ENCODE measurements around the gene MED13L.
"Not testable (repeated sequence)": the region's sequence is repeated elsewhere in the genome, so short reads cannot be mapped to it uniquely, and the experiment has no call there.

Gene MED13L

DNA sequence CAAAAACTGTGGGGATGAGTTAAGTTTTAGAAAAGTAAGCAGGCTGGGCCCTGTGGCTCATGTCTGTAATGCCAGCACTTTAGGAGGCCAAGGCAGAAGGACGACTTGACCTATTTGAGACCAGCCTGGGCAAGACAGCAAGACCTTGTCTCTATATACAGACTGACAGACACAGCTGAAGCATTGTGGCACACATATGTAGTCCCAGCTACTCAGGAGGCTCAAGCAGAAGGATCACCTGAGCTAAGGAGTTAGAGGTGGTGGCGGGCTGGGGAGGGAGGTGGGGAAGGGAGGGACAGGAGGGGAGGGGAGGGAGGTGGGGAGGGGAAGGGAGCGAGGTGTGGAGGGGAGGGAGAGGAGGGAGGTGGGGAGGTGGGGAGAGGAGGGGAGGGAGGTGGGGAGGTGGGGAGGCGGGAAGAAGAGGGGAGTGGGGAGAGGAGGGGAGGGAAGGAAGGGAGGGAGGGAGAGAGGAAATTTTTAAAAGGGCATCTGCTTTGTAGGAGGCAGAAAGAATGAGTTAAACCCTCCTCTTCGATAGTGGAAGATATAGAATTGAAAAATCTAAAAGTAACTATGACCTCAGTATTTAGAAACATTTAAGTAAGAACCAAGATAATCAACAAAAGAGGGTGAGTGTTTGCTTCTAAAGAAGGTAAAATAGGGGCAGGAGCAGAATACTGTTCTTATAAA lies 30.9 kb downstream of the MED13L start:
- no peak for DNase-seq (ENCODE audit: low read depth in 2 of 2)

DNA sequence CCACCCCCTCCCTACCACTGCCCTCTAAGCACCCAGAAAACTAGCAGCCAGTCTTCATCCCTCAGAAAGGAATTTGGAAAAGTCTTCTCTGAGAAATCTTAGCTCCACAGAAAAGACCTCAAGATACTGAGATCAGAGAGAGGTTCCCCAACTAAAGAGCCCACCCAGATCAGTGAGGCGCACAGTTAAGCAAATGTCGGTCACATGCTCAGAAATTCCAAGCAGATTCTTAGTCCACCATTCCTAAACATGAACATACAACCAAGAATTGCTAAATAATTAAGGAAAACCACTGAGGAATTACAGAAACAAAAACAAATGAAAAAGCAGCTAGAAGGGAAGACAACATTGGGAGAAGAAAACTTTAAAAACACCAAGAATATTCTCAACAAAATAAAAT lies 32.3 kb downstream of the MED13L start:
- no peak for DNase-seq (ENCODE audit: low read depth in 2 of 2)

DNA sequence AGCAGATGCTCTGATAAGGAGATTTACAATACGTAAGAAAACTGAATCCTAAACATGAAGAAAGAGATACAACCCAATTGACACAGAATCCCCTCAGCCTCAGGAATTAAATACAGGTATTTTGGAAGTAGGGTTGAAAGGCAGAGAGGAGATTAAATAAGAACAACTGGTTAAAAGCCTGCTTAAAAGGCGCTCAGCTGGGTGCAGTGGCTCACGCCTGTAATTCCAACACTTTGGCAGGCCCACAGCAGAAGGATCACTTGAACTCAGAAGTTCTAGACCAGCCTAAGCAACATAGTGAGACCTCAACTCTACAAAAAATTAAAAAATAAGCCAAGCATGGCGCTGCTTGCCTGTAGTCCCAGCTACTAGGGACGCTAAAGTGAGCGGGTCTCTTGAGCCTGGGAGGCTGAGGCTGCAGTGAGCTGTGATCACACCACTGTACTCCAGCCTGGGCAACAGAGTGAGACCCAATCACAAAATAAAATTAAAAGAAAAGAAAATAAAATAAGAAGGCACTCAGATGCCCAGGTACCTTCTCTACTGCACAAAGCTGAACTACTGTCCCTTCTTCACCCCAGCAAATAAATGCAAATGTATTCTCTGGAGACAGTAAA lies 32.9 kb downstream of the MED13L start:
- DNase-seq (ENCODE audit: low read depth in 2 of 2) = no peak

DNA sequence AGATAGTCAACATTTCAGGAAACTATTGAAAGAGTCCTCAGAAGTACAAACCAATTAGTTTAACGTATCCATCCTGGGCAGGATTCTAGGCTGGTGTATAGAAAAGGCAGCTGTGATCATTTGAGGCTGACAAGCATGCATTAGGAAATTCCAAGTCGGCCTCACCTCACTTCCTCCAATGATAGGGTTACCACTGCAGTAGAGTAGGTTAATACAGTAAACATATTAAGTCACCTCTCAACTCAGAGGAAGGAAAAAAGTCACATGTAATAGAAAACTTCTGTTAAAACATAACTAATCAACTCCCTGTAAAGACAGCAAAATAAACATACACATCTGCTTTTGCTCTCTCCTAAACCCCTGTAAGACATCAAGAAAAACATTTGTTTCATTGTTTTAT lies 33.5 kb downstream of the MED13L start:
- DNase-seq (ENCODE audit: low read depth in 2 of 2) = no peak

DNA sequence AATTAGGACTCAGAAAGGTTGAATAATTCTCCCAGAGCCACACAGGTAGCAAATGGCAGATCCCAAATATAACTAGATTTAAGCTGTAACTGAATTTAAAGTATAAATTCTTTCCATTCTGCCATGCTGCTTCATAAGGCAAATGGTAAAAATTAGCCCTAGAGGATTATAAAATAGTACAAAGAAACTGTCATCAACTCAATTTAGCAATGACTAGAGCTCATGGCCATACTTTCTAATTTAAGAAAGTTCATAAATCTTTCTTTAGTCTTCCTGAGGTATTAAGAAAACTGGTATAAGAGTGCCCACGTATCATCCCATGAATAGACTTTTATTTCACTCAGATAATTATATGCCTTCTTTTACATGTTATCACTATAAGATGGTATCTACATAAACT lies 34.8 kb downstream of the MED13L start:
- no peak for DNase-seq (ENCODE audit: low read depth in 2 of 2)

DNA sequence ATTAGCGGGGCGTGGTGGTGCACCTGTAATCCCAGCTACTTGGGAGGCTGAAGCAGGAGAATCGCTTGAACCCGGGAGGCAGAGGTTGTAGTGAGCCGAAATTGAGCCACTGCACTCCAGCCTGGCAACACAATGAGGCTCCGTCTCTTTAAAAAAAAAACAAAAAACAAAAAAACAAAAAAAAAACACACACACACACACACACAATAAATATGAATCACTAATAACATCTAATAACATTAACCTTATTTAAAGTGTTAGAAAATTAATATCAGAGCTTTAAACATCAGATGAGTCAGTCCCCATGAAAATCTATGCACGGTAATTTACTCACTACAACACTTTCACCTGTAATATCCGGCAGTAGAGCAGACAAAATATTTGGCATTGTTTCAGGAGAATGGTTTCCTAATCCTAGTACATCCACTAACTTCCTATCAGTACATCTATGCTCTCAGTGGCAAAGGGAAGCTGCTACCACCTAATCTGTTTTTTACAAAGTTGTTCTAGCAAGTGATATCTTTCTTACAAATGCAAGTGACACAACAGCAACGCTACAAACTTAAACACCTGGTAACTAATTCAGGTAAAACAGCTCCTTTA lies 36.2 kb downstream of the MED13L start:
- no peak for DNase-seq (ENCODE audit: low read depth in 2 of 2)

DNA sequence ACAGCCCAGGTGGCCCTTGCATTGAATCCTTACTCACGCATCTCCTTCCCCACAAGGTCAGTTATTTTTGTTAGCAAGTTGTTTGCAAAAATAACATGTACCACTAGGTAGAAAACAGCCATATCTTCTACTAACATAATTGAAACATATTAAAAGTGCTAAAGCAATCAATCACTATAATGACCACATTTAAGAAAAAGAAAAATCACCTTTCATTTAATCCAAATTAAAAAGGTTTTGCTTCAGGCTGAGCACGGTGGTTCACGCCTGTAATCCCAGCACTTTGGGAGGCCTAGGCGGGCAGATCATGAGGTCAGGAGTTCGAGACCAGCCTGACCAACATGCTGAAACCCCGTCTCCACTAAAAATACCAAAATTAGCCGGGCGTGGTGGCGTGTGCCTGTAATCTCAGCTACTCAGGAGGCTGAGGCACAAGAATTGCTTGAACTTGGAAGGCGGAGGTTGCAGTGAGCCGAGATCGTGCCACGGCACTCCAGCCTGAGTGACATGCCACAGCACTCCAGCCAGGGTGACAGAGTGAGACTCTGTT lies 38.8 kb downstream of the MED13L start:
- DNase-seq (ENCODE audit: low read depth in 2 of 2) = not testable (repeated sequence)

DNA sequence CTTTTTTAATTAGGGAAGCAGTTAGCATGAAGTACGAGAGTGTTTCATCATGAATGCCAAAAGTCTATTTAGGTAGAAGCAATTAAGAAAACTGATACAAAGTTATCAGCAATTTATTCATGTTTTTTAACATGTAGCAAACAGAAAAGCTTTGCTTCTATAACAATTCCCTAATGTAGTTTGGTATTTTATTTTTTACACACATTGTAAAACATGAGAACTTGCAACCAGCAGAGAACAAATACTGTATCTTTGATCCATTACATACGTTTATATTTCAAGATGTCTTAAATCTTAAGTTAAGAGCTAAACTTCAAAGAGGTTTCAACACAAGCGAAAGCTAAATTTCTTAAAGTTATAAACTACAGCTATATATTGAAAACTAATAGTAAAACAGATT lies 39.3 kb downstream of the MED13L start:
- no peak for DNase-seq (ENCODE audit: low read depth in 2 of 2)

DNA sequence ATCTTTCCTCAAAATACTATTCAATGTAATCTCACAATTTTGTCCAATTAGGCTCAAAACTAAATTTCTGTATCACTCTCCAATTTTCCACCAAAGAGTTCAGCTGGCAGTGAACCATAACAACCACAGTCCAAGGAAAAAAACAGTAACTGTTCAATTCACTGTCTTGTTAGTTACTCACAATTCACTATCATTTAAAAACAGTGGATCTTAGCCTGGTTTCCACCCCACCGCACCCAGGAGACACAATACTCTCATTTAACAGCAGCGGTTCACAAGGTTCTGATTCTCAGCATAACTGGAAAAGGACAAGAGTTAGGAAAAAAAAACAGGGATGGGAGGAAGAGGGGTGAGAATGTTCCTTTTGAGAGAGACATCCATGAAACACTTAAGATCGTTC lies 40.5 kb downstream of the MED13L start:
- no peak for DNase-seq (ENCODE audit: low read depth in 2 of 2)

DNA sequence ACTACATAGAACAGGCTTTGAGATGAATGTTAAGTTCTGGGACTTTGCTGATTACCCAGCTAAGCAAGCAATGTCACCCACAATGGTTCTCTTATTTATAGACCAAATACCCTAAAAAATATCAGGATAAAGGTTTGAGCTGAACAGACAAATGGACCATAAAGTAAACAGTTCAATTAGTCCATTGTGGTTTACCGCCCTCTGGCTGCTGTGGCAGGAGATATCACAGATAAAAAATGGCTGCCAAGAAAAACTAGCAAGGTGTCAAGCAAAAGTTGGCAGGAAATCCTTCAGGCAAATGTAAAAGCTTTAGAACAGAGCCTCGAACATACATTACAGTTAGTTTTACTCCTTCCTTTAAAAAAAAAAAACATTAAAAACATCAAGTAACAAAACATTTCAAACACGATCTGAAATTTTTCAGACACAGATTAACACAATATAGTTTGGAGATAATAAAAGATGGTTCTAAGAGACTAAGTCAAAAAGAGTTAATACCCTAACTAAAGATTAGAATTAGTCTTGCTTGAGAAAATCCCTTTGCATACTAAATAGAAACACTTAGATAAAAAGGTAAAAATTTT lies 41.3 kb downstream of the MED13L start:
- peak in 1 of 2 donors; percentile 25 for DNase-seq (ENCODE audit: low read depth in 2 of 2)

DNA sequence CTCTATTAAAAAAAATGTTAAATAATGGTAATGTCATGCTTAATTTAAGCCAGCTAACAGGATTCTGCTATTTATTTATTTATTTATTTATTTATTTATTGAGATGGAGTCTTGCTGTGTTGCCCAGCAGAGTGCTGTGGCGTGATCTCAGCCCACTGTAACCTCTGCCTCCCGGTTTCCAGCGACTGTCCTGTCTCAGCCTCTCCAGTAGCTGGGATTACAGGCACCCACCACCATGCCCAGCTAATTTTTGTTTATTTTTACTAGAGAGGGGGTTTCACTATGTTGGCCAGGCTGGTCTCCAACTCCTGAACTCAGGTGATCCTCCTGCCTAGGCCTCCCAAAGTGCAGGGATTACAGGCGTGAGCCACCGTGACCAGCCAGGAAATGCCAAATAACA lies 43.3 kb downstream of the MED13L start:
- DNase-seq (ENCODE audit: low read depth in 2 of 2) = not testable (repeated sequence)

DNA sequence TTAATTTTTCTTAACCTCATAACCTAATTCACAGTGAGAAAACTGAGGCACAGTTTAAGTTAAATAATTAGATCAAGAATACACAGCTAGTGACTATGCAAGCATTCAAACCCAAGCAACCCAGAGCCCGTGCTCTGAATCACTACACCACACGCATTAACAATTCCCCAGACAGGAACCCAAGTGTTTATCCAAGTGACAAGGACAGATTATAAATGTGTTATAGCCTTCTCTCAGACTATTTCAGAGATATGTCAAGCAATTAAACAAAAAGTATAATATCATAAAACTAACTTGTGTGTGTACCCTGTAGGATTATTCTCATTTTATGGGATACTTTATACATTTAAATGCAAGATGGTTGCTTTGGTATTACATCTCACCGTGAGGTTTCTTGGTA lies 43.8 kb downstream of the MED13L start:
- no peak for DNase-seq (ENCODE audit: low read depth in 2 of 2)

DNA sequence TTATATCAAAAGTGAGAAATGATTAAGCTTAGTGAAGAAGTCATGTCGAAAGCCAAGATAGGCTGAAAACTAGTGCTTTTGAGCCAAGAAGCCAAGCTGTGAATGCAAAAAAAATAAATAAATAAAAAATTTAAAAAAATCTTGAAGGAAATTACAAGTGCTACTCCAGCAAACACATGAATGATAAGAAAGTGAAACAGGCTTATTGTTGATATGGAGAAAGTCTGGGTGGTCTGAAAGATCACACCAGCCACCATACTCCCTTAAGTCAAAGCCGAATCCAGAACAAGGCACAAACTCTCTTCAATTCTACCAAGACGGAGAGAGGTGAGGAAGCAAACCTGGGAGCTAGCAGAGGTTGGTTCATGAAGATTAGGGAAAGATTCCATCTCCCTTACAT lies 49.7 kb downstream of the MED13L start:
- DNase-seq (ENCODE audit: low read depth in 2 of 2) = no peak

DNA sequence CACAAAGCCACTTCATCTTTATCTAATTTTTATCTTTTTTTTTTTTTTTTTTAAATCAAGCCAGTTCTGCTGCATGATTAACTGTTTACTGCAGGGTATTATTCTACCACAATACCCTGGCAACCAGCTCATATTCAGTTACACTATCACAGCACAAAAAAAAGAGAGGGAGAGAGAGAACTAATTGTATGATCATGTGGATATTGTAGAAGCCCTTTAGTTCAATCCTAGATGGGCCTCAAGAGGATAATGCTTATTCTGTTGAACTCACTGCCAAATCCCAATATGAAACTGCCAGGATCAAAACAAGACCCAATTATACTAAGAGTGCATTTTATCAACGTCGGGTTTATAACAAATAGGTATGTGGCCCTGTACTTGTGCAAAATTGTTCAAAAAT lies 51.5 kb downstream of the MED13L start:
- DNase-seq (ENCODE audit: low read depth in 2 of 2) = no peak

DNA sequence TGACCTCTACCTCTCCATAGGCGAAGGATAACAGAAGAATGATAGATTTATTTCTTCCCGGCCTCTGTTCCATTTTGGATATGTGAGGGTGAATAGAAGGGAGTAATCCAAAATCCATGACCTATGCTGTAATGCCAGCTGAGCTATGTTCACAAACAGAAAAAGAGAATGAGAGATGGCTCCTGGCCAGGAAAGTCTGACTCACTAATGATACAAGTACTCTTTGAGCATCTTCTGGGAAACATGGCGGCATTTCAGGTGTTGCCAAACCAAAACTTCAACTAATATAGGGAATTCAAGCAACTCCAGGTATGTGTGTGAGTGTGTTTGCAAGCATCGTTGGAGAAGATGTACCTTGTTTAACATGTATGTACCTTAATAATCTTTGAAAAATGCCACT lies 55.1 kb downstream of the MED13L start:
- peak; percentile 16 to 33 for DNase-seq (ENCODE audit: low read depth in 2 of 2)

DNA sequence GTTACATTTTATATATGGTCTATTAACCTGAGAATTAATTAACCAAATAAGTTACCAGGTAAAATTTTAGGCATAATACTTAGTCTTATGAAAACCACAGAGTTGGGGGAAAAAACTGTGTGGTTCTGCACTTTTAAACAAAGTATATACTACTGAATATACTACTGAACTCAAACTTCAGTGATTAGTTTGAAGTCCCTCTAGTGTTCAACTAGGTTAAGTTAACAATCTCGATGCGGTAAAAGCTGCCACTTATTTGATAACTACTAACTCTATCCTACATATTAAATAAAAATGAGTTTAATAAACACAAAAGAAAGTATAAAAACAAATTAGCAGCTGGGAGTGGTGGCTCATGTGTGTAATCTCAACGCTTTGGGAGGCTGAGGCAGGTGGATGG lies 56.7 kb downstream of the MED13L start:
- DNase-seq (ENCODE audit: low read depth in 2 of 2) = no peak

DNA sequence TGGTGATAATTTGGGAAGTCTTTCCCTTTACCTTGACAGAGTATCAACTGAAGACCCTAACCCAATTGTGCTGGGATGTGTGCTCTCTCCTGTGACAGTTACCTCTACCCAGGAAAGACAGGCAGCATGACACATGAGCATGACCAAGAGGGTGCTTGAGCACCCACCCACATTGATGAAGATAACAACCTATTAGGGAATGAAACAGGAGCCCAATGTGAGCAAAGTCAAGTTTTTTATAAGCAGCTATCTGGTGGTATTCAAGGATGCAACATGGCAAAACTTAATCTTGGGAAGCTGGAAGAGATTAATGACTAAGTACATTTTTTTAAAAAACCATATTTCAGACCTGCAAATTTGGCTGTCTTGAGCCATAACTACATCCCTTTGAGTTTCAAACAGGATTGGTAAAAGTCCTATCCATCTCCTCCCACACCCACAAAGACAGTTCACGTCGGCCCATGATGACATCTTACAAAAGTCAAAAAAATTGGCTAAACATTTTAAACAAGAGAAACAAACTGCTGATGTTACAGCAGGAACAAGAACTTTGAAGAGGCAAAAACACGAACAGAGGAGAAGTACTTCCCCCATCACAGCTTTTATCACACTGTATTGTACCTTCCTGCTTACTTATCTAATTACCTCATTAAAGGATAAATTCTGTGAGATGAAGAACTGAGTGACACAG lies 60.3 kb downstream of the MED13L start:
- no peak for DNase-seq (ENCODE audit: low read depth in 2 of 2)

DNA sequence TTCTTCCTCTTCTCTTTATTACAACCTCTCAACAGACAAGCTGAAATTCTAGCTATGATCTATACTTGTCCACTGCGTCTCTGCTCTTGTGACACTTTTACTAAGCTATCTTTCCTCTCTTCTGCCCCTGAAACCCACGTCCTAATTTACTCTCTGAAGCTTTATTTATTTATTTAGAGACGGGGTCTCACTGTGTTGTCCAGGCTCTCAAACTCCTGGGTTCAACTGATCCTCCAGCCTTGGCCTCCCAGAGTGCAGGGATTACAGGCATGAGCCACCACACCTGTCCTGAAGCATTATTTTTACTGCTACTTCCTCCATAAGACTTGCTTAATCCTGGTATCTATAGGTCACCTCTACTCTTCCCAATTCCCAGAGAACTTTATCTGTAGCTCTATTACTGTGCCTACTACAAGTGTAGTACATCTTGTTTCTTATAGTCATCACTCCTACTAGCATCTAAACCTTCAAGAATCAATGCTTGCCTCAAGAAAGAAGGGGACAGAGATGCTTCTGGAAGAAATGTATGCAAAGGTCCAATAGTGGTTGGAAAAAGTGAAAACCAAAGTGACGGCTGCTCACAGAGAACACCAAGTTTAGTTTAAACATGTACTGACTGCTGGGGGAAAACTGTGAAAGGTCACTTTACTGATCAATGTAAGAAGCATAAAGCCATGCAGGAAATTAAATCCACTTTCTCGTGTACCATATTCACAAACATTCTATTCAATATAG lies 61.3 kb downstream of the MED13L start:
- no peak for DNase-seq (ENCODE audit: low read depth in 2 of 2)

DNA sequence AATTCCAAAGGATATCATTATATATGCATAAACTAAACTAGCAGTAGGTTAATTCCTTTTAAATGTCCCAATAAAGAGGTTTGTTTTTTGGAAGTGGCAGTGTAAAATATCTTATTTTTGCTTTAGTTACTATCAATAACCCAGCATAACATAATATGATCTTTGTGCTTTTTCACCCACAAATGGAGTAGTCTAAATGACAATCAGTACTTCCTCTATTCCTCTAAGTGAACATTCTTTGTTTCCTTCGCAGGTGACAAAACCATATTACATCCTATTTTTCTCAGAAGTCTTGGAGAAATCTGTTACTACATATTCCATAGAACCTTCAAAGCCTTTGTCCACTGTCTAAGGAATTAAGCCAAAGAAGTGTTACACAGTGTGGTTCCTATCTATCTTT lies 62.5 kb downstream of the MED13L start:
- no peak for DNase-seq (ENCODE audit: low read depth in 2 of 2)

DNA sequence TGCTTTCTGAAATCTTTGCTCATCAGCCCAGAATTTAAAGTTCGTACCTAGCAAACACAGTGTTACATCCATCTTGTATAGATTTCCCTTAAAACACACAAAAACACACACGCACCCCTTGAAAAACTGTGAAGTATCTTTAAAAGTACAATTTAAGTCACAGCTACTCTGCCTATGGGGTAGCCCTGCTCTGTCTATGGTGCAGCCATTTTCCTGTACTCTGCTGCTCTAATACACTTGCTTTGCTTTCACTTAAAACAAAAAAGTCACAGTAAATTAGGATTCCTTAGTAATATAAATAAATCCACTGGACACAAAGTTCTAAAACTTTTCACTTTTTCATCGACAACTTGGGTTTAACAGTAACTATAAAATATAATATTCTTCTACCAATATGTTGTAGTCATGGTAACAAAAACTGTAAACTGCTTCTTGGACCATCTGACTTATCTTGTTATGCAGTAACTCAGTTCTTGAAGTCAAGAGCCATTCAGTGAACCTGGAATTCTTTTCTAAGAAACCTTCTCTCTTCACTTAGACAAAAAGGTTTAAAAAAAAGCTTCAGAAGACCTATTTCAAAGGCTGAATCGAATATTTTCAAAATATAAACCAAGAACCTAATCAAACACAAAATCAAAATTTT lies 63.5 kb downstream of the MED13L start:
- DNase-seq (ENCODE audit: low read depth in 2 of 2) = no peak

DNA sequence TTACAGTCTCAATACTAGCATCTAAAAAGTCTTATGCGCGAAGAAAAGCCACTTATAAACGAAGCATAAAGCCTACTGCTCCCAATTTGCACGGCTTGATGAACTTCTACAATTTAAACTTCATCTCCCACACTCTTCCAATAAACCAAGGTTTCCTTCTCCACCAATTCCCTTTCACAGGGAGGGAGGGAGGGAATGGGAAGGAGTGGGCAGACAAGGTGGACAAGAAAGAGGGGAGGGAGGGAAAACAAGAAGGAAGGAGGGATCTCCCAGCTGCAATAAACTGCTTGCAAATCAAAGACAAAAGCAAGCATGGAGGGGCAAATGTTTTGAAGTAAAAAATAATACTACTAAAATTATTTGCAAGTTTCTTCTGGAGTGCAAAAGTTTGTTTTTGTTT lies 64.5 kb downstream of the MED13L start:
- DNase-seq (ENCODE audit: low read depth in 2 of 2) = no peak

Data from stimulated activated CD4-positive, alpha-beta T cell treated with anti-CD3 and anti-CD28 coated beads, Interleukin-4, amount 100 ng/mL, for 48 hours (primary cell).